NT2/D1 (cell line): ENCODE data around the gene TGM4.

Experiments
- SUZ12 ChIP-seq: IDR thresholded peaks from 2 replicates; pipeline ENCODE4 v1.6.1; 2011; ENCODE audit not compliant: insufficient read length, insufficient read depth; ENCODE audit errors: extremely low read depth
- YY1 ChIP-seq: IDR thresholded peaks from 2 replicates; pipeline ENCODE4 v1.6.1; 2011; ENCODE audit not compliant: insufficient read length, insufficient read depth
- ZNF274 ChIP-seq: IDR thresholded peaks from 2 replicates; pipeline ENCODE4 v1.6.1; 2011; ENCODE audit warnings: mild to moderate bottlenecking, low read depth, low read length

GRCh38 chr3:44892689-44893088, 18.3 kb downstream of the TGM4 start:
- TF ChIP-seq YY1 (no peak), ZNF274 (no peak), SUZ12 (no peak)
